ENCODE results near the gene BCL2L14.

DNA sequence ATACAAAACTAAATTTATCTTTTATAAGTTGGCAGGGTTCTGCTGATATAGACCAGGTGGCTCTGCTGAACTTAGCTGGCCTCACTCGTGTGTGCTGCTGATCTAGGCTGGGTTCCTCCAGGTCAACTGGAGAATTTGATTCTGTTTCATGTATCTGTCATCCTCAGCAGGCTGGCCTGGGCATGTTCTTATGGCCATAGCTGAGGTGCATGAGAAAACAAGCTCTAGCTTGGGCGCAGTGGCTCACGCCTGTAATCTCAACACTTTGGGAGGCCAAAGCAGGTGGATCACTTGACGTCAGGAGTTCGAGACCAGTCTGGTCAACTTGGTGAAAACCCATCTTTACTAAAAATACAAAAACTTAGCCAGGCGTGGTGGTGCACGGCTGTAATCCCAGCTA lies 24.3 kb upstream of the BCL2L14 start:
- TF ChIP-seq, protein P1, sequence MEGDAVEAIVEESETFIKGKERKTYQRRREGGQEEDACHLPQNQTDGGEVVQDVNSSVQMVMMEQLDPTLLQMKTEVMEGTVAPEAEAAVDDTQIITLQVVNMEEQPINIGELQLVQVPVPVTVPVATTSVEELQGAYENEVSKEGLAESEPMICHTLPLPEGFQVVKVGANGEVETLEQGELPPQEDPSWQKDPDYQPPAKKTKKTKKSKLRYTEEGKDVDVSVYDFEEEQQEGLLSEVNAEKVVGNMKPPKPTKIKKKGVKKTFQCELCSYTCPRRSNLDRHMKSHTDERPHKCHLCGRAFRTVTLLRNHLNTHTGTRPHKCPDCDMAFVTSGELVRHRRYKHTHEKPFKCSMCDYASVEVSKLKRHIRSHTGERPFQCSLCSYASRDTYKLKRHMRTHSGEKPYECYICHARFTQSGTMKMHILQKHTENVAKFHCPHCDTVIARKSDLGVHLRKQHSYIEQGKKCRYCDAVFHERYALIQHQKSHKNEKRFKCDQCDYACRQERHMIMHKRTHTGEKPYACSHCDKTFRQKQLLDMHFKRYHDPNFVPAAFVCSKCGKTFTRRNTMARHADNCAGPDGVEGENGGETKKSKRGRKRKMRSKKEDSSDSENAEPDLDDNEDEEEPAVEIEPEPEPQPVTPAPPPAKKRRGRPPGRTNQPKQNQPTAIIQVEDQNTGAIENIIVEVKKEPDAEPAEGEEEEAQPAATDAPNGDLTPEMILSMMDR (IDR thresholded peaks at IDR 0.05), result no peak
- TF ChIP-seq POLR2AphosphoS5 (IDR thresholded peaks at IDR 0.05; ENCODE audit: low read depth, low read length) (no peak), TCF7L2 (IDR thresholded peaks at IDR 0.05; ENCODE audit: low read depth, low read length) (no peak)

Measured in Panc1 (cell line).